Muscle of leg (tissue), 11 donors: ENCODE measurements around the gene TGFB1I1. TPM values are rescaled to one million over a fixed set of nuclear protein-coding genes. Genes with fewer than 3 reads are reported as not detected.
"Not testable (repeated sequence)": the region's sequence is repeated elsewhere in the genome, so short reads cannot be mapped to it uniquely, and the experiment has no call there.

Experiments
- DNase-seq: peaks from one replicate; pipeline ENCODE4 v3.0.0; 2013
- H3K27ac ChIP-seq: one replicate; pipeline ENCODE4 v1.5.1; 2013; ENCODE audit warnings: mild to moderate bottlenecking, low read length, control low read depth
- H3K27me3 ChIP-seq: one replicate; pipeline ENCODE4 v1.6.1; 2013; ENCODE audit warnings: low read length; ENCODE audit not compliant: control insufficient read depth, insufficient read depth
- H3K36me3 ChIP-seq: one replicate; pipeline ENCODE4 v1.6.1; 2013; ENCODE audit warnings: low read length; ENCODE audit not compliant: control insufficient read depth, insufficient read depth
- H3K4me1 ChIP-seq: one replicate; pipeline ENCODE4 v1.6.1; 2013; ENCODE audit warnings: low read length; ENCODE audit not compliant: control insufficient read depth, insufficient read depth
- H3K4me3 ChIP-seq: one replicate; pipeline ENCODE4 v1.5.1; 2013; ENCODE audit warnings: low read length, control low read depth
- H3K9me3 ChIP-seq: replicated peaks from 2 replicates; pipeline ENCODE4 v1.6.1; 2013; ENCODE audit warnings: low read depth, low read length; ENCODE audit not compliant: control insufficient read depth
- WGBS: methylation state at CpG from one replicate; pipeline ENCODE4 v1.1.5; 2013; ENCODE audit warnings: missing lambda C conversion rate; ENCODE audit not compliant: insufficient coverage; 5-methylcytosine and 5-hydroxymethylcytosine counted together
- polyA plus RNA-seq, 8 donors: library from polyadenylated mRNA; unstranded; fragments of 120-200 nt; gene quantifications; one replicate each; pipeline versions ENCODE4 v1.2.1 to v1.2.3, GENCODE V29; 2013; ENCODE audit warnings: inconsistent platforms in 1 of 8, low replicate concordance in 1 of 8; ENCODE audit not compliant: insufficient read length in 8 of 8, insufficient read depth in 1 of 8
- total RNA-seq: library from RNA; stranded (reverse); fragments of 120-200 nt; gene quantifications from one replicate; pipeline ENCODE4 v1.2.4, GENCODE V29; 2013

Gene TGFB1I1
- total and polyA plus RNA-seq, 9 donors = 29.9 to 127 (median 84.6) TPM

DNA sequence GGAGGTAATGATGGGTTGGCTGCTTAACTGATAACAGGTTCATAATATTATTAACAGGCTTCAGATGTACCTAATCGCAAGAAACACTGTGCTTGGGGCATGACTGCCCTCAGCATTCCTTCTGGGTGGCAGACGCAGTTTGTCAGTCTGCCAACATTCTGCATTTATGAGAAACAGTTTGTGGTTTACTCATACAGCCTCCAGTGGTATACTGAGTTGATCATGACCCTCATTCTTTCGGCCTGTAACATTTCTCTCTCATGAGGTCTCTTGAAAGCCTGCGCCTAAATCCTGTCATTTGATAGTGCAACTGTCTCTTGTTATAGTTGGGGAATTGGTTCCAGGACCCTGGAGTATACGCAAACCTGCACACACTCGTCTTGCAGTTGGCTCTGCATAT lies 41.2 kb downstream of the TGFB1I1 start:
- WGBS = 67% methylated on average over 2 of the region's 6 CpGs
- Histone ChIP-seq H3K27ac (no peak overlapping the region), H3K27me3 (no peaks in the 10 kb centered on the region)

GRCh38 chr16:31513884-31514283 lies 41.9 kb downstream of the TGFB1I1 start:
- H3K27me3 ChIP-seq = no peaks in the 10 kb centered on the region
- no peak overlapping the region for H3K27ac ChIP-seq
- DNase-seq = no peak
- H3K4me3 ChIP-seq = no peak overlapping the region
- H3K9me3 ChIP-seq = no peaks in the 10 kb centered on the region
- H3K4me1 ChIP-seq = peaks cover 4% of the 10 kb centered on the region
- no peaks in the 10 kb centered on the region for H3K36me3 ChIP-seq

More for the DNA sequence above, 41.2 kb downstream of the TGFB1I1 start:
- Histone ChIP-seq H3K9me3 (no peaks in the 10 kb centered on the region), H3K4me3 (no peak overlapping the region), H3K4me1 (peaks cover 4% of the 10 kb centered on the region), H3K36me3 (no peaks in the 10 kb centered on the region)
- no peak for DNase-seq

DNA sequence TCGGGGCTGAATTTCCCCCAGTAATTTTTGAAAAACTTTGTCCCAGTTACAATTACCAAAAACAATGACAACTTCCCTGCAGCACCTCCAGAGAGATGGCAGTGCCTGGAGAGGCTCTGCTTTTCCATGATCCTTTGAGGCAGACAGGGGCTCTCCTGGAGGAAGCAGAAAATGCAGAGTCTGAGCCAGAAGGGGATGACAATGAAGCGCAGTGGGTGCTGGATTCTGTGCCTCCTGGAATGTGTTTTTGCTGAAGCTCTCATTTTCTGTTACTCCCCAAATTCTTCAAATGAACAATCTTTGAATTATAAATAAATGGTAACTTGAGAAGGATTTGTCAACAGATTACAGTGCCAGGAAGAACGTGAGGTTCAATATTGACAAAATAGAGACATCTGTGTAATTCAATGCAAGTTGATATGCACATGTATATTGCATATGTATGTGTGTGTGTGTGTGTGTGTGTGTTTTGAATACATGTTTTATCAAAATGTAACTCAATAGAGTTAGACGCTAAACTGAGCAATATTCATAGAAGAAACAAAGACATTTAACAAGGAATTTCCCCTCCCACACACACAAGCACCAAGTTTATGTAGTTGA lies 45.9 kb downstream of the TGFB1I1 start:
- Histone ChIP-seq H3K27me3 (no peaks in the 10 kb centered on the region), H3K36me3 (no peaks in the 10 kb centered on the region), H3K4me1 (no peaks in the 10 kb centered on the region), H3K27ac (no peak overlapping the region), H3K4me3 (no peak overlapping the region), H3K9me3 (no peaks in the 10 kb centered on the region)
- WGBS = no CpG with 5 or more reads among the region's 4 CpGs
- DNase-seq = no peak

- Histone ChIP-seq H3K36me3 (no peaks in the 10 kb centered on the region), H3K4me1 (no peaks in the 10 kb centered on the region), H3K27ac (no peak overlapping the region), H3K27me3 (no peaks in the 10 kb centered on the region), H3K9me3 (no peaks in the 10 kb centered on the region), H3K4me3 (no peak overlapping the region)
- DNase-seq = no peak
- WGBS = no CpG with 5 or more reads among the region's 2 CpGs
Observed at GRCh38 chr16:31519759-31520431, 47.9 kb downstream of the TGFB1I1 start.

- H3K4me1 ChIP-seq = no peaks in the 10 kb centered on the region
- WGBS = no CpG with 5 or more reads among the region's 3 CpGs
- DNase-seq = no peak
- no peaks in the 10 kb centered on the region for H3K36me3 ChIP-seq
- no peaks in the 10 kb centered on the region for H3K9me3 ChIP-seq
- no peak overlapping the region for H3K4me3 ChIP-seq
- H3K27ac ChIP-seq = no peak overlapping the region
- H3K27me3 ChIP-seq = no peaks in the 10 kb centered on the region
Observed at GRCh38 chr16:31521368-31521767, 49.4 kb downstream of the TGFB1I1 start.

GRCh38 chr16:31522071-31522470 lies 50.1 kb downstream of the TGFB1I1 start:
- H3K36me3 ChIP-seq = no peaks in the 10 kb centered on the region
- H3K9me3 ChIP-seq = no peaks in the 10 kb centered on the region
- no peak overlapping the region for H3K27ac ChIP-seq
- DNase-seq = no peak
- H3K4me3 ChIP-seq = no peak overlapping the region
- no peaks in the 10 kb centered on the region for H3K27me3 ChIP-seq
- no peaks in the 10 kb centered on the region for H3K4me1 ChIP-seq
- 100% methylated on average over 1 of the region's 6 CpGs for WGBS

DNA sequence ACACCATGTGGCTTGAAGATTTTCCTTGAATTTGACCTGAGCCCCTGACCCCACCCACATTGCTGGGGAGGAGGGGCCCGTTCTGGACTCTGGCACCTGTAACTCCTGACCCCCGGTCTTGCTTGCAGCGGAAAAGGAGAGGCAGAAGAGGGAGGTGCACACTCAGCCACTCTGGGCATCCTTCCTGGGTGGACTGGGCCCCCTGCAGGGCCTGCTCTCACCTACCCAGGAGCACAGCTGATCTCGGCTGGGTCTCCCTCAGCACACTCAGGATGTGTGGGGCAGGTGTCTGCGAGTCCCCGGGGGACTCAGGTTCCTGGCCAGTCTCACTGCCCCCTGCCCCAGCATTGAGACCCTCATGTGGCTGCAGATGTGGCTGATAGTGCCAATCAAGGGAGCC lies 51.8 kb downstream of the TGFB1I1 start:
- not testable (repeated sequence) for DNase-seq
- no CpG with 5 or more reads among the region's 6 CpGs for WGBS
- peaks cover 14% of the 10 kb centered on the region for H3K27me3 ChIP-seq

GRCh38 chr16:31525113-31525512 lies 53.2 kb downstream of the TGFB1I1 start:
- peaks cover 25% of the 10 kb centered on the region for H3K27me3 ChIP-seq
- H3K4me1 ChIP-seq = peaks cover 14% of the 10 kb centered on the region
- DNase-seq = no peak
- no peaks in the 10 kb centered on the region for H3K9me3 ChIP-seq
- H3K4me3 ChIP-seq = no peak overlapping the region
- WGBS = 87% methylated on average over 3 of the region's 3 CpGs
- no peak overlapping the region for H3K27ac ChIP-seq
- no peaks in the 10 kb centered on the region for H3K36me3 ChIP-seq

More for the DNA sequence above, 51.8 kb downstream of the TGFB1I1 start:
- not testable (repeated sequence) for H3K9me3 ChIP-seq, H3K27ac ChIP-seq, H3K36me3 ChIP-seq, H3K4me1 ChIP-seq, H3K4me3 ChIP-seq

Other genes starting within 250 kb of the TGFB1I1 start
- gene ITGAM, start 212.2 kb upstream of the TGFB1I1 start, total RNA-seq = 3.4 TPM
- 1 to 10 TPM; 3.0 to 4.5 (median 4.0) TPM for gene ITGAM, start 212.2 kb upstream of the TGFB1I1 start, polyA plus RNA-seq
- 0.35 TPM for gene ITGAX, start 117.0 kb upstream of the TGFB1I1 start, total RNA-seq
- gene ITGAX, start 117.0 kb upstream of the TGFB1I1 start, polyA plus RNA-seq = 1 to 10 TPM in 3 of 8 donors, under 1 TPM in 5; 0.43 to 1.7 (median 0.77) TPM
- 0.04 TPM for gene ITGAD, start 78.8 kb upstream of the TGFB1I1 start, total RNA-seq
- 1 to 10 TPM in 2 of 8 donors, under 1 TPM in 6; 0.05 to 1.1 (median 0.50) TPM for gene ITGAD, start 78.8 kb upstream of the TGFB1I1 start, polyA plus RNA-seq
- gene COX6A2, start 43.8 kb upstream of the TGFB1I1 start, total RNA-seq = 131 TPM
- 100 to 1,000 TPM; 174 to 387 (median 282) TPM for gene COX6A2, start 43.8 kb upstream of the TGFB1I1 start, polyA plus RNA-seq
- 1.2 TPM for gene ZNF843, start 29.4 kb upstream of the TGFB1I1 start, total RNA-seq
- gene ZNF843, start 29.4 kb upstream of the TGFB1I1 start, polyA plus RNA-seq = 1 to 10 TPM; 2.3 to 3.4 (median 3.0) TPM
- 6.3 TPM for gene ARMC5, start 12.7 kb upstream of the TGFB1I1 start, total RNA-seq
- 10 to 100 TPM in 3 of 8 donors, 1 to 10 TPM in 5; 8.5 to 10.8 (median 9.1) TPM for gene ARMC5, start 12.7 kb upstream of the TGFB1I1 start, polyA plus RNA-seq
- gene SLC5A2, start 11.0 kb downstream of the TGFB1I1 start, total RNA-seq = 0.44 TPM
- 10 to 100 TPM in 2 of 8 donors, 1 to 10 TPM in 6; 6.3 to 11.6 (median 8.8) TPM for gene SLC5A2, start 11.0 kb downstream of the TGFB1I1 start, polyA plus RNA-seq
- gene RUSF1, start 36.2 kb downstream of the TGFB1I1 start, total RNA-seq = 34.7 TPM
- gene RUSF1, start 36.2 kb downstream of the TGFB1I1 start, polyA plus RNA-seq = 10 to 100 TPM; 43.7 to 57.8 (median 50.1) TPM
- 19.2 TPM for gene AHSP, start 55.7 kb downstream of the TGFB1I1 start, total RNA-seq
- gene AHSP, start 55.7 kb downstream of the TGFB1I1 start, polyA plus RNA-seq = 10 to 100 TPM in 5 of 8 donors, 1 to 10 TPM in 3; 6.7 to 22.8 (median 17.4) TPM